Stimulated activated CD4-positive, alpha-beta T cell treated with anti-CD3 and anti-CD28 coated beads, Interleukin-2, amount 100 ng/mL, for 48 hours (primary cell): ENCODE data around the gene ZNF669.

Experiments used
- DNase-seq, 2 donors: peaks; one replicate each; pipeline ENCODE4 v3.0.0-alpha.2; 2020

Gene ZNF669

GRCh38 chr1:247110627-247111258 is 6.6 kb upstream of the ZNF669 start:
- DNase-seq, result peak; percentile 24 to 32

- DNase-seq, result no peak
These were observed 3.5 kb upstream of the ZNF669 start for GRCh38 chr1:247107694-247108093.

- no peak for DNase-seq
These were observed 1.8 kb upstream of the ZNF669 start for GRCh38 chr1:247105966-247106365.

- no peak for DNase-seq
These were observed 809 bp upstream of the ZNF669 start for GRCh38 chr1:247104965-247105364.

- no peak for DNase-seq
These were observed 1.8 kb downstream of the ZNF669 start for GRCh38 chr1:247102381-247102780.

- DNase-seq, result no peak
These were observed 3.4 kb downstream of the ZNF669 start for GRCh38 chr1:247100676-247101279.

GRCh38 chr1:247096958-247097357 is 7.2 kb downstream of the ZNF669 start:
- DNase-seq, result no peak

GRCh38 chr1:247096544-247096943 is 7.6 kb downstream of the ZNF669 start:
- DNase-seq, result no peak

- no peak for DNase-seq
These were observed 8.0 kb downstream of the ZNF669 start for GRCh38 chr1:247096112-247096511.

- no peak for DNase-seq
These were observed 13.7 kb downstream of the ZNF669 start for GRCh38 chr1:247090455-247090854.

- DNase-seq, result no peak
These were observed 14.4 kb downstream of the ZNF669 start for GRCh38 chr1:247089616-247090375.

GRCh38 chr1:247088967-247089366 is 15.2 kb downstream of the ZNF669 start:
- no peak for DNase-seq

GRCh38 chr1:247087256-247087655 is 16.9 kb downstream of the ZNF669 start:
- DNase-seq, result no peak

- no peak for DNase-seq
These were observed 18.8 kb downstream of the ZNF669 start for GRCh38 chr1:247085310-247085709.

- no peak for DNase-seq
These were observed 19.4 kb downstream of the ZNF669 start for GRCh38 chr1:247084771-247085170.

GRCh38 chr1:247079141-247079874 is 24.8 kb downstream of the ZNF669 start:
- no peak for DNase-seq

- peak; percentile 90 to 91 for DNase-seq
These were observed 25.7 kb downstream of the ZNF669 start, which contains the start of gene ZNF670 for GRCh38 chr1:247078258-247079140. ZNF670 (minus strand) TSS chr1:247078811; CDS start chr1:247078596, 215 bp downstream.

GRCh38 chr1:247077876-247078257 is 26.3 kb downstream of the ZNF669 start:
- DNase-seq, result no peak

GRCh38 chr1:247077213-247077612 is 26.9 kb downstream of the ZNF669 start:
- no peak for DNase-seq

GRCh38 chr1:247070645-247071044 is 33.5 kb downstream of the ZNF669 start:
- DNase-seq, result no peak

GRCh38 chr1:247064304-247064703 is 39.9 kb downstream of the ZNF669 start:
- no peak for DNase-seq

GRCh38 chr1:247060771-247061170 is 43.4 kb downstream of the ZNF669 start:
- DNase-seq, result no peak
